ENCODE data around the gene PROX1.
A peak's percentile ranks its signal among the peaks of the same experiment; 100 is the strongest.

Gene PROX1

GRCh38 chr1:213987927-213988506 lies at the start of gene PROX1:
TSS of gene PROX1 (plus strand) at chr1:213987973. CDS start at chr1:213996536, 8,563 bp downstream.
- DNase-seq (ENCODE audit: low spot score), result peak; percentile 91

- DNase-seq (ENCODE audit: low spot score), result no peak
Observed at GRCh38 chr1:213938776-213939175, 49.0 kb upstream of the PROX1 start.

- DNase-seq (ENCODE audit: low spot score), result no peak
Observed at GRCh38 chr1:213939888-213940287, 47.9 kb upstream of the PROX1 start.

- DNase-seq (ENCODE audit: low spot score), result no peak
Observed at GRCh38 chr1:213940947-213941346, 46.8 kb upstream of the PROX1 start.

DNA sequence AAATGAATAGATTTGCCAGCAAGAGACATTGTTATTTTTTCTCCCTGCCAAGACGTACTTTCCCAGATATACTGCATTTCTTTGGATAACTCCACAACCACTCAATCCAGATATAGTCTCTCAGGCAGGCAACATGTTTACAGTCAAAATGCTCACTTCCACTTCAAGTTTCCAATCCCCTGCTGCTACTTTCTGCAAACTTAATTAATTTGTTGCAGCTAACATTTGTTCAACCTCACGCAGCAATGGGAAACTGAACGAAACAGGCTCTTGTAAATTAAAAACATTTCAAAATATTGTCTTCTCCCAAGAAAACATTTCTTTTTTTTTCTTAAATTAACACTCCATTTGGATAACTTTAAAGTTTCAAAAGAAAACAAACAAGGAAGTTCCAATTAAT lies 45.7 kb upstream of the PROX1 start:
- no peak for DNase-seq (ENCODE audit: low spot score)

DNA sequence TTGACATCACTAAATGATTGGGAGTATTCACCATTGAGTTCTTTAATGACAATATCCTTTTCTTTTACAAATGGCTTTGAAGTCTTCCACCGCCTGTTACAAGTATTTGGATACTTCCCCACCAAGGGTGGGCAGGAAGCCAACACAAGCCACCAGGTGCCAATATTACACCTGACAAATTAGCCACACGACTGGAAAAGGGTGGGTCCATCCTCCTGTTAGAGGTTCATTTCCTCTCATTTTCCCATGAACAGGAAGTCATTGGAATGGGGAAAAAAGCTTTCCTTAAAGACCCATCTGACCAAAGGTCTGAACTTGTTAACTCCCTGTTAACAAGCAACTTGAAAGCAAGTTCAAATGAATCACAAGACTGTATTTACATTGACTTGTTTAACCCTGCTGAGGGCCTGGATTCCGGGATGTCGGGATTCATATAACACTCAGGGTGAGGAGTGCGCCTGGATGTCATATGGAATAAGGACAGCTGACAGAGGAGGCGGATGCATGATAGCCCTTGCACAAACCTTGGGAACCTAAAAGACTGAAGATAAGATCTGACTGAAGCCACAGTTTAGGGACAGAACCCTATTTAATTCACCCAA lies 40.5 kb upstream of the PROX1 start:
- peak; percentile 97 for DNase-seq (ENCODE audit: low spot score)

DNA sequence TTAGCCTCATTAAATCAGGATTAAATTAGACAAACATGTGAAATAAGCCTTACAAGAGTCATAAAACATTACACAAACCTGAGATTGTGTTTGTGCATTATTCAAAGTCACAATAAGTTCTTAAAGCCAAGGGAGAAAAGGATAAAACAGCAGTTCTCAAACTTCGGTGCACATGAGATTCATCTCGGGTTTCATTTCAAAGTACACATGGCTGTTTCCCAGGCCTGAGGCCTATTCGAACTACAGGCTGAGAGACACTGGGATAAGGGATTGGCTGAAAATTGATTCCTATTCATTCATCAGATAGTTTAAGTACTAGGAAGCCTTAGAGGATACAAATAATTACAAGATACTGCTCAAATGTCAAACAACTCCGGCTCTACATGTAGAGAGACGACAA lies 35.9 kb upstream of the PROX1 start:
- DNase-seq (ENCODE audit: low spot score), result no peak

- no peak for DNase-seq (ENCODE audit: low spot score)
Observed at GRCh38 chr1:213953806-213954205, 34.0 kb upstream of the PROX1 start.

DNA sequence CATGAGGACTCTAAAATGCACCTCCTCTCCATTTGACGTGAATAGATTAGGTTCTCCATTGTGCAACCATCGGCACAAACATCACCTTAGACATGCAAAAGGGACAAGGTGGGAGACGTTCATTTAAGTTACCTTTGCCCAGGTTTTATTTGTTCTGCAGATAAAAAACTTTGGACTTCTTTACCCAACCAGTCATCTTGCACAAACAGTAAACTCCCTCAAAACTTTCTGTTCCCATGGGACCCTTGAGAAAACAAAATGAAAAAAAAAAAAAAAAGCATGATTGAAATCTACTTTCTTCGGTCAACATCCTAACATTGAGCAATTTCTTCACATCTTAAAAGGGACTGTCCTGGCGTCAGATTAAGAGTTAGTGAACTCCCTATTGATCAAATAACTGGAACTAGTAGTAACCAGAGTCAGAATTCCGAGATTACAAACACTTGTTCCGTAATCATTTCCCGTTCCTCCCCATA lies 31.4 kb upstream of the PROX1 start:
- DNase-seq (ENCODE audit: low spot score), result no peak

DNA sequence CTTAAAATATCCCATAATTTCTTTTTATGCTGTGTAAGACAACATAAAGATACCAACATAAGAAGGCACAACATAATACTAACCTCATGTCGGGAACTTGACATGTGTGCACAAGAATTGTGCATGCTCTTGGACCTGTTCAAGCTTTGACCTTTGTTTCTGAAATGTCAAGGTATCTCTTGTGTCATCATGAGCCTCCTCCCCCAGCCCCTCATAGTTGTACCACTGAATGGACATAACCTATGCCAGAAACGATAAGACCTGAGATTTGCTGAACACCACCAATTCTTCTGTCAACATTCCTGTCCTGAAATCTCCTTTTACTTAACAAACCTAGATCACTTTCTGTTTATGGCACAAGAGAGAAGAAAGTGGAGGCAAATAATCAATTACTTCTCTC lies 29.4 kb upstream of the PROX1 start:
- DNase-seq (ENCODE audit: low spot score), result no peak

GRCh38 chr1:213960963-213961362 lies 26.8 kb upstream of the PROX1 start:
- no peak for DNase-seq (ENCODE audit: low spot score)

- DNase-seq (ENCODE audit: low spot score), result no peak
Observed at GRCh38 chr1:213962508-213962907, 25.3 kb upstream of the PROX1 start.

DNA sequence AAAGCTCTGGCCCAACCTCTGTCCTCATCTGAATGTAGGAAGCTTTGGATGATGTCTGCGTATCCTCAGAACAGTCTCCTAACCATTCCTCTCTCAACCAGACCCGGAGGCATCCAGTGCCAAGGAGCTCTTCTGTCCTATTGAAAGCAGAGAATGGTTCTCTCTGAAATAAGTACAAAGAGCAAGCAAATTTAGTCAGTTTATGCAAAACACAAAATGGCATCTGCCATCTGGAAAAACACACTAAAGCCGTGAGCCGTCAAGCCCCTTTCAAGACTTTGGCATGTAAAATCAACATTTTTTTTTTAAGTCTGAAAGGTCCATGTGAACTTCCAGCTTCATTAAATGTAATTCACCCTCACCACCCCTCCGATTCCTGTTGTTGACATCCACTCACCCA lies 21.7 kb upstream of the PROX1 start:
- no peak for DNase-seq (ENCODE audit: low spot score)

GRCh38 chr1:213968146-213968825 lies 19.5 kb upstream of the PROX1 start:
- no peak for DNase-seq (ENCODE audit: low spot score)

DNA sequence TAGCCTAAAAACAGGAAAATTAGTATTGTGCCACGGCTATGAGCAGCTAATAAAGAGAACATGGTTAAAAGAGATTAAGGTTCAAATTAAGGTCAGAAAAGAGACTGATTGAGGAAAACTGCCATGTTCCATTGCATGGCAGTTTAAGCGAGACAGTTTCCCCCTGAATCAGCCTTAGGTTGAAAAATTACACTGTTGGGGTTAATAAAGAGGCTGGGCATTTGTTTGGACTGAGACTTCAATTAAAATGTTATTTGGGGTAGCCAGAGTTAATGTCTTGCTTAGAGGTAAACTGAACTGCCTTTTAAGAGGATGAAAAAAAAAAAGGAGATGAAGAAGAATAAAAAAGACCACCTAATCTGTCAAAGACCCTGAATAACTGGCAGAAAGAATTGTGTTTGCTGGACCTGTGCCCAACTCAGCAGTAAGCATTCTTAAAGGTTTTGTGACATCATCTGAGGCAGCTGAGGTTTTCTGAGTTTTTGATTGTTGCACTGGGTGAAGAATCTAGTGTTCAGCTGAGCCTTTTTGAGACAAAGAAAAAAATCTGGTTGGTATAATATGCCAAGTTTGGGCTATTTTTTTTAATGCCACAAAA lies 17.7 kb upstream of the PROX1 start:
- DNase-seq (ENCODE audit: low spot score), result no peak

DNA sequence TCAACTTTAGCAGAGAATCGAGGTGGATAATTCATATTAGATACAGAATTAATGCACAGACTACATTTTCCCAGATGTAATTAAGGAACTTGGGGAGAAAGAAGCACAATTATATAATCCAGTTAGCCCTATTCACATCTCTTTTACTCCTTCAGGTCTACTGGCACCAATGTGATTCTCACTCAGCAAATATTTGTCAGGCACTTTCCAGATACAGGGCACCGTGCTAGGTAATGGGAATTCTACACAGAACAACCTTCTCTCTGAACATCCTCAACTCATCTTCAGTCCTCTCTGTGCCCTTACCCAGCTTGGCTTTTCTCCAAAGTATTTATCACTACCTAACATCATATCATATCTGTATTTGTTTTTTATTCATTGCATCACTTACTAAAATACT lies 15.6 kb upstream of the PROX1 start:
- no peak for DNase-seq (ENCODE audit: low spot score)

DNA sequence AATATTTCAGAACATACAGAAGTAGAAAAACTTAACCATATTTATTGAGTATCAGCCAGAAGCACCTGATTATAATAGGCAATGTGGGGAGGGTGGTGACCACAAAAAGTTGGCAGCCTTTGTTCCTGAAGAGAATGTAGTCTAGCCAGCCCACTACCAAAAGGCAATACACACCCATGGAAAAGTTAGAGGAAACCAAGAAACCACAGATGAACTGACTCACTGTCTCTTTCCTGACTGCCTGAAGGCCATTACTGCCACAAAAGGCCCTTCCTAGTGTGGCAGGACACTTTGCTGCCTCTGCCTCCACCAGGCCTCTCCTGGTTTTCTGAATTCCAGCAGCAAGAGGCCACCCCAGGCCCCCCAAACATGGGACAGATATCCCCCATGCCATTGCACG lies 14.6 kb upstream of the PROX1 start:
- peak; percentile 88 for DNase-seq (ENCODE audit: low spot score)

DNA sequence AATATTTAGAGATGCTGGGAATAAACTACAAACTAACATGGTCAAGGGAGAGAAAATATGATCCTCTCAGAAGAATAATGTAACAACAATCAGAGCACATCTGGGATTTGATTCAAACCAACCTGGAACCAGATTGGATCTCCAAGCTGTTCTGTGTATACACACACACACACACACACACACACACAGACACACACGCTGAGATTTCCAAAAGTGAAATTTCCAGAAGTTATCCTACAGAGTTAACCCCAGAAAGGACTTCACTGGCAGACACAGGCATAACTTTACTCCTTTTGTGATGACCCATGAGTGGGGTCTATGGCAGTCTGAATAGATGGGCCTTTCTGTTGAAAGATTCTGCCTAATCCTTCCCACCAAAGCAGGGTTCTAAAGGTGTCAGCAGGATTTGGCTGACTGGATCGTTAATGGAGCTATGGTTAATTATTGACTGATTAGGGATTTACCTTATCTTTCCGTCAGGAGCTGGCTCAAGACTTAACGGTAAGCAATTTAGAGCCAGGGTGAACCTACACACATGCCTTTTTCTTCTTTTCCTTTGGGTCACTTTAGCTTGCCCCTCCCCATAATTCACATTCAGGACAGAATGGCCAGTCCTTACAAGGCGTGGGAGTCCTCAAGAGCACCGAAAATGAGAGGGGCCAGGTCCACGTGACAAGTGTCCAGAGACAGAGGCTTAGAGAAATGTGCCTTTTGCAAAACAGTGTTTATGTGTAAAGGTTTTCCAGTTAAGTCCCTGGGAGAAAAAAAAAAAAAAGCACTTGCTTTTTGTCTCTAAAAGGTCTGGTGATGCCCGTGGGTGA lies 10.9 kb upstream of the PROX1 start:
- peak; percentile 60 for DNase-seq (ENCODE audit: low spot score)

DNA sequence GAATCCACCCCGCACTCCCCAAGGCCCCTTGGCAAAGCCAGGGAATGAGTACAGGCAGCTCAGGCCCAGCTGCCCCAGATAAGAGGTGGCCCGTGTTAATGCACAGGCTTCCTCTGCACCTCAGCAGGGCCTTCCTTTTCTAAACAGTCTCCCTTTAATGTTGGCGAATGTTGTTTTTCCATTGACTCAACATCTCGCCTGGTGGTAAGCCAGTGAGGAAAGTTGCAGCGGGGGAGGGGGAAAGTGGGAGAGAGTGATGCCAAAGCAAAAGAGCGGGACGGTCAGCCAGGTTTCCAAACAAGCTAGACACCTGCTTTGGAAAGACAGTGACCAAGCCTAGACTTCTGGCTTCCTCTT lies 10.3 kb upstream of the PROX1 start:
- DNase-seq (ENCODE audit: low spot score), result peak; percentile 76

GRCh38 chr1:213977909-213978308 lies 9.9 kb upstream of the PROX1 start:
- no peak for DNase-seq (ENCODE audit: low spot score)

DNA sequence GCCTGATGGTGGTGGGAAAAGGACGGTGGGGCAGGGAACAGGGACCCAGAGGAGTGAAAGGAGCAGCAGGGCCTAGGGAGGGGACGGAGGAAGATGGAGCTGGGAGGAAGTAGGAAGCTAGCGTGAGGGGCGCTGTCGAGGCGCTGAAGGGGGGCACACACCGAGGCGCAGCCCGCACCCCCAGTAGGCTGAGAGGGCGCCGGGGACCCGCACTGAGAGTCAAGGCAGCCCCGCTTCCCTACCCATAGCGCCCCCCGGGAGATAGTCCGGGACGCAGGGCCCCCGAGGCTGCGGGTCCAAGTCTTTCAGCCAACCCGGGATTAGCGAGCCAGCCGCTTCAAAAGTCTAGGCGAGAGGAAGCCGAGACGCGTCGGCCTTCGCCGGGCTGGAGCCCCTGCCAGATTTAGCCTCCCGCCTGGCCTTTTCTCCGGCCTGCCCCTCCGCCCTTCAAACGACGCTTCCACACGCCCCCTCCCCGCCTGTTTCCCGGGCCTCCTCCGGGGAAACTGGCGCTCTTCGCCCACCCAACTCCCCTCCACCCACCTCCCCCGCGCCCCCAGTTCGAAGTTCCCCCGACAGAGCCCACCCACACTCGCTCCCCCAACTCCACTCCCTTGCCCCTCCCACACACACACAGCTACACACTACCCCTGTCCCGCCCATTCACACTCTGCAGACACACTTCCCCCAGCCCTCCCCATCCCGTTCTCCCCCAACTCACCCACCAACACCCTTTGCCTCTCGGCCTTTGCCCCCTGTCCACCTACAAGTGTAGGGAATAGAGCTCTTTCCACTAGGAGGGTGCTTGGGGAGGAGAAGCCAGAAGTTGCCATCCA lies 7.8 kb upstream of the PROX1 start:
- no peak for DNase-seq (ENCODE audit: low spot score)

Data from SW480 (cell line).